Endometrium (tissue), 2 donors: ENCODE data around the gene KCNN3.

Experiments used
- FAIRE-seq: peaks from 2 replicates; lab custom pipeline; 2012; peaks lifted over from hg19 to GRCh38; lab: Jason Lieb, UNC
- donor health status: control.
- donor health status: control.

The KCNN3 gene

GRCh38 chr1:154659823-154660592 is 210.1 kb downstream of the KCNN3 start:
- peak; percentile 31 for FAIRE-seq

GRCh38 chr1:154657556-154657955 is 212.5 kb downstream of the KCNN3 start:
- no peak for FAIRE-seq

DNA sequence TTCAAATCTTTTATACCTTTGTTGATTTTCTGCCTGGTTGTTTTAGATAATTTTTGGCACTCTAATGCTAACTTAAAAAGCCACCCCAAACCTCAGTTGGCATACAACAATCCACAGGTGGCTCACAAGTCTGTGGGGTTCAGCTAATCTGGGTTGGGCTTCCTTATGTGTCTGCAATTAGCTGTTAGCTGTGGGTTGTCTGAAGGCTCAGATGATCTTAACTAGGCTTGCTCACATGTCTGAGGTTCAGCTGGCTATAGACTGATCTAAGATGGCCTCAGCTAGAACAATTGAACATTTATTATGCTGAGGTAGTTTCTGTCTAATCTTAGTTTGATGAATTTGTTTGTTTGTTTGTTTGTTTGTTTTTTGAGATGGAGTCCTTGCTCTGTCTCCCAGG is 217.2 kb downstream of the KCNN3 start:
- FAIRE-seq = no peak
